ENCODE results near the gene UPK3B. TPM values are rescaled to one million over a fixed set of nuclear protein-coding genes. Genes with fewer than 3 reads are reported as not detected.
A peak's percentile ranks its signal among the peaks of the same experiment; 100 is the strongest.
"Not testable (repeated sequence)": the region's sequence is repeated elsewhere in the genome, so short reads cannot be mapped to it uniquely, and the experiment has no call there.

UPK3B gene
- total and polyA plus RNA-seq, 2 of the 13 experiments (the other 11 are each of a cell fraction or from before 2014, with no cell fraction given) = not detected

GRCh38 chr7:76506081-76506440 lies 4.3 kb upstream of the UPK3B start:
- Histone ChIP-seq H2AFZ (ENCODE audit: low read length) (no peak overlapping the region), H3K27me3 (ENCODE audit: control insufficient read depth in 1 of 2, insufficient read depth in 2 of 2, low read length in 2 of 2) (no peaks in the 10 kb centered on the region), H3K4me3 (replicated peaks in 1 of 3; ENCODE audit: insufficient read depth in 1 of 3, low read depth in 2 of 3, low read length in 3 of 3) (no peak overlapping the region), H3K27ac (ENCODE audit: extremely low read length, insufficient read depth, low read length) (no peak overlapping the region), H3K4me2 (ENCODE audit: low read depth, low read length) (no peak overlapping the region), H3K36me3 (replicated peaks in 1 of 2; ENCODE audit: control insufficient read depth in 1 of 2, insufficient read depth in 2 of 2, low read length in 2 of 2) (peaks cover 0 to 5% of the 10 kb centered on the region in 2 experiments; a peak in 1 of 5 replicates), H3K4me1 (ENCODE audit: insufficient read depth, low read length) (0 out of 2 replicates have a peak, but pooled peaks cover 10% of the 10 kb centered on the region), H3K9ac (ENCODE audit: insufficient read depth, low read depth, low read length) (no peak overlapping the region), H3K79me2 (ENCODE audit: insufficient read depth, low read length) (no peaks in the 10 kb centered on the region), H4K20me1 (ENCODE audit: insufficient read depth, low read length) (no peaks in the 10 kb centered on the region), H3K9me3 (ENCODE audit: low read length) (no peaks in the 10 kb centered on the region)
- FAIRE-seq (peak; percentile 21), ATAC-seq (peak; percentile 42), DNase-seq (ENCODE audit: low spot score) (no peak)
- WGBS (ENCODE audit: low lambda C conversion rate) = 43% methylated on average over 3 of the region's 5 CpGs
- CTCF ChIA-PET (ENCODE audit: low intra/inter-chr PET ratio, low total read pairs) = no interaction called here
- no TSS peak for BruUV-seq (replicated peaks)
- intact Hi-C loops (cut with micrococcal nuclease; ENCODE audit: unreplicated experiment) (no loop called here), in situ Hi-C loops (cut with HindIII; ENCODE audit: extremely low pct_ligation_motif_present, low pct_unique_long_range_greater_than_20kb) (no loop called here)
- TF ChIP-seq ZNF20 (CRISPR knock-in tag; IDR thresholded peaks at IDR 0.05) = no peak
- no peak for TF ChIP-seq RFX3 (CRISPR knock-in tag; IDR thresholded peaks at IDR 0.05)
- TF ChIP-seq SRY (CRISPR knock-in tag; IDR thresholded peaks at IDR 0.05) = no peak
- TF ChIP-seq HNF4G (IDR thresholded peaks at IDR 0.05; ENCODE audit: borderline replicate concordance, low read depth, low read length) = 0 out of 2 replicates have a peak, but pooled peaks have one; percentile 19
- no peak for TF ChIP-seq HNF4G (CRISPR knock-in tag; IDR thresholded peaks at IDR 0.05; ENCODE audit: borderline replicate concordance, low read depth)
- TF ChIP-seq ZNF224 (CRISPR knock-in tag; IDR thresholded peaks at IDR 0.05) = no peak
- TF ChIP-seq ZNF746 (CRISPR knock-in tag; IDR thresholded peaks at IDR 0.05) = no peak
- peak; percentile 5 for TF ChIP-seq AGO2 (optimal IDR thresholded peaks at IDR 0.05; ENCODE audit: low read depth, low read length)
- TF ChIP-seq REL (CRISPR knock-in tag; conservative IDR thresholded peaks at IDR 0.05) = no peak
- TF ChIP-seq ZNF879 (CRISPR knock-in tag; IDR thresholded peaks at IDR 0.05) = no peak
- POLR2A ChIA-PET = no interaction called here

DNA sequence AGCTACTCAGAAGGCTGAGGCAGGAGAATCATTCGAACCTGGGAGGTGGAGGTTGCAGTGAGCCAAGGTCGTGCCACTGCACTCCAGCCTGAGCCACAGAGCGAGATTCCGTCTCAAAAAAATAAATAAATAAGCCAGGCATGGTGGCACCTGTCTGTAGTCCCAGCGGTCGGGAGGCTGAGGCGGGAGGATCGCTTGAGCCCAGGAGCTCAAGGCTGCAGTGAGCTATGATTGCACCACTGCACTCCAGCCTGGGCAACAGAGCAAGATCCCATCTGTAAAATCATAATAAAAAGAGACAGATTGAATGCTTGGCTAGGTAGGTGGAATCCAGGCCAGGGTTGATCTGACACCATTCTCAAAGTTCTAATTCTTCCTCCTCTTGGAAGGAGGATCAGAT lies 3.7 kb upstream of the UPK3B start:
- H3K9me3 ChIP-seq (ENCODE audit: low read length); H3K36me3 ChIP-seq (replicated peaks in 1 of 2; ENCODE audit: control insufficient read depth in 1 of 2, insufficient read depth in 2 of 2, low read length in 2 of 2); CTCF ChIA-PET (ENCODE audit: low intra/inter-chr PET ratio, low total read pairs); H3K79me2 ChIP-seq (ENCODE audit: insufficient read depth, low read length); H4K20me1 ChIP-seq (ENCODE audit: insufficient read depth, low read length); H3K9ac ChIP-seq (ENCODE audit: insufficient read depth, low read depth, low read length); DNase-seq (ENCODE audit: low spot score); H3K4me1 ChIP-seq (ENCODE audit: insufficient read depth, low read length); H3K27ac ChIP-seq (ENCODE audit: extremely low read length, insufficient read depth, low read length); BruUV-seq (replicated peaks); POLR2A ChIA-PET; in situ Hi-C loops (cut with HindIII; ENCODE audit: extremely low pct_ligation_motif_present, low pct_unique_long_range_greater_than_20kb); H2AFZ ChIP-seq (ENCODE audit: low read length); H3K27me3 ChIP-seq (ENCODE audit: control insufficient read depth in 1 of 2, insufficient read depth in 2 of 2, low read length in 2 of 2); H3K4me2 ChIP-seq (ENCODE audit: low read depth, low read length); intact Hi-C loops (cut with micrococcal nuclease; ENCODE audit: unreplicated experiment); ATAC-seq; FAIRE-seq; H3K4me3 ChIP-seq (replicated peaks in 1 of 3; ENCODE audit: insufficient read depth in 1 of 3, low read depth in 2 of 3, low read length in 3 of 3): not testable (repeated sequence)
- 93% methylated on average over 8 of the region's 8 CpGs for WGBS (ENCODE audit: low lambda C conversion rate)
- TF ChIP-seq ZNF121 (CRISPR knock-in tag; IDR thresholded peaks at IDR 0.05) = peak; percentile 93
- peak; percentile 47; the same call in 1 of the 2 replicates for TF ChIP-seq ZNF770 (CRISPR knock-in tag; IDR thresholded peaks at IDR 0.05)

Data from HepG2 (cell line).